ELF-1 (cell line): ENCODE data around the gene ELMOD1.

Experiments
- DNase-seq: peaks from one replicate; pipeline ENCODE4 v3.0.0-alpha.2; 2016; ENCODE audit warnings: low read depth, low spot score

Gene ELMOD1

DNA sequence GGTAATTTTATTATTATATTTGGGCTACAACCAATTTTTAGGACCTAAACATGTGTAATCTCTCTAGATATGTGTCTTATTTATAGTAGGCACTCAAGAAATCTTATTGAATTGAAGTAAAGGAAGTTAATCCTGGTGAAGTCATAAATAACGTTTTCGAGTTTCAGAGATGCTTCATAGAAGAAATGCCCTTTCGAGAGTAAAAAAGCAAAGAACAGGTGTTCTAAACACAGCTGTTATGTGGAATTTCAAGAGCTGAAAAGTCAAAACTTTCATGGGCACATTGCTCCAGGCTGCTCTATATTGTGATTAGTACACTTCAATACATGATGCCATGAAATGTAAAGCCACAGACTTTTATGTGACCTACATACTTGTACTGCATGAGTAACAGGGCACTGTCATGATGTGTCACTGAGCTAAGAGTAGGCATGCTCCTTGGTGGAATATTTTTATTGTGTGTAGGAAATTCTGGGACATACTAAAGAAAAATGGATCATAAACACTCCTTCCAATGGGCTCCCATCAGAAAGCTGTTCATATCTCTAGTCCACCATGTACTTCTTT, 7.2 kb upstream of the ELMOD1 start:
- no peak for DNase-seq

DNA sequence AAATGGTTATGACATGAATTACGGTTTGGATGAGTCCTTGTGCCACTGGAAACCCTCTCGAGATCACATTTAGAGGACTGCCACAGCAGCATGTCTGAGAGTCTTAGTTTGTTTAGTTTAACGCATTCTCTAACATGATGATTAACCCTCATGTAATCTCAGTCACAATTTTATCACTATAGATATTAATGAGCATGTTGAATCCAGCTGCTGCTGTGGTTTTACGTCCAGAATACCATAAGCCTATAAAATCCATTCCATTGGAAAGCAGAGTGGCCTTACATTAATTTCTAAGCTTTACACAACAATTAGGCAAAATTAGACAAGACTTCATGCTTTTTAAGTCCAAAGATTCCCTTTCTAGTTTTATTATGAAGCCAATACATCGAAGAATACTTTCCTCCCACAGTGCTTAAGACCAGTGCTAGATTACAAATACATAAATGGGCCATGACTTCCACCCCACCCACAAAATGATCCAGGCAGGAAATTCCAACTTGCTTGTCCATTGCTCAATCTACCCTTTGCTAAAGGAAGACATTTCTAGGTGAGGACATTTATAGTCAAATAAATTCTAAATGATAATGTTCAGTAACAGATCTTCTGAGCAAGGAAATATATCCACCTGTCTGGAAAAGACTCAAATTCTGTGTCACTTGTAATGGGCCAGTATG, 3.5 kb upstream of the ELMOD1 start:
- no peak for DNase-seq

- DNase-seq, result peak; percentile 49
Observed at GRCh38 chr11:107591378-107592230, 657 bp downstream of the ELMOD1 start.

DNA sequence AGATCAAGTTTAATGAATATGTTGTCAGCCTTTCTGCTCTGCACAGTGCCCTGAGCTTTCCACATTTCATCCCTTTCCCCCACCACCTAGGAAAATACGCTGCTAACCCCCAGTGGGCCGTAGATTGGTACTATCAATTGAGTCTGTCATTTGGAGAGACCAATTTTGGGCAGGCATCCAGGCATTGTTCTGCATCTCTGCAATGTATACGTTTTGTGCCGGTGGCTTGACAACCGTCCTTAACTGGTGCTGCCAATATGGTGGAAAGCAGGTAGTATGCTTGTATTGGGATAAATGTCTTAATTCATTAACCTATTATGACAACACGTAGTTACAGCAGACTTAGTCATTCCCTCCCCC, 1.3 kb downstream of the ELMOD1 start:
- no peak for DNase-seq

DNA sequence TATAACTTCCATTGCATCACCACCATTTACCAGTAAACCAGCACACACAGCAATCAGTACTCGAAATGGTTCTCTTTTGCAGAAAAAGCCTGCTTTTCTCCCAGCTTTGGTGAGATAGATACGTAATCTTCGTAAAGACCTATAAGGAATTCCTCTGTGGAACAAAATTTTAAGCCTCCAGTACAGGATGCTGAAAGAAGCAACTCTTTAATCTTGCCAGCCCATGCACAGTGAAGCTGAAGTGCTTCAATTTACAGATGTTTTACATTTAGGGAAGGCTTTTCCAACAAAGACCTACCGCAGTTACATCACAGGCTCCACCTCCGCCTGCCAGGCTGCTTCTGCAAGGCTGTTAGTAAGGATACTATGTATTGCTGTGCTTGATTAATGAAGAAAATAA, 1.9 kb downstream of the ELMOD1 start:
- DNase-seq, result peak; percentile 9

GRCh38 chr11:107593951-107594350, 3.0 kb downstream of the ELMOD1 start:
- peak; percentile 28 for DNase-seq

- DNase-seq, result no peak
Observed at GRCh38 chr11:107594736-107595135, 3.8 kb downstream of the ELMOD1 start.

- peak; percentile 40 for DNase-seq
Observed at GRCh38 chr11:107598225-107599139, 7.5 kb downstream of the ELMOD1 start.

DNA sequence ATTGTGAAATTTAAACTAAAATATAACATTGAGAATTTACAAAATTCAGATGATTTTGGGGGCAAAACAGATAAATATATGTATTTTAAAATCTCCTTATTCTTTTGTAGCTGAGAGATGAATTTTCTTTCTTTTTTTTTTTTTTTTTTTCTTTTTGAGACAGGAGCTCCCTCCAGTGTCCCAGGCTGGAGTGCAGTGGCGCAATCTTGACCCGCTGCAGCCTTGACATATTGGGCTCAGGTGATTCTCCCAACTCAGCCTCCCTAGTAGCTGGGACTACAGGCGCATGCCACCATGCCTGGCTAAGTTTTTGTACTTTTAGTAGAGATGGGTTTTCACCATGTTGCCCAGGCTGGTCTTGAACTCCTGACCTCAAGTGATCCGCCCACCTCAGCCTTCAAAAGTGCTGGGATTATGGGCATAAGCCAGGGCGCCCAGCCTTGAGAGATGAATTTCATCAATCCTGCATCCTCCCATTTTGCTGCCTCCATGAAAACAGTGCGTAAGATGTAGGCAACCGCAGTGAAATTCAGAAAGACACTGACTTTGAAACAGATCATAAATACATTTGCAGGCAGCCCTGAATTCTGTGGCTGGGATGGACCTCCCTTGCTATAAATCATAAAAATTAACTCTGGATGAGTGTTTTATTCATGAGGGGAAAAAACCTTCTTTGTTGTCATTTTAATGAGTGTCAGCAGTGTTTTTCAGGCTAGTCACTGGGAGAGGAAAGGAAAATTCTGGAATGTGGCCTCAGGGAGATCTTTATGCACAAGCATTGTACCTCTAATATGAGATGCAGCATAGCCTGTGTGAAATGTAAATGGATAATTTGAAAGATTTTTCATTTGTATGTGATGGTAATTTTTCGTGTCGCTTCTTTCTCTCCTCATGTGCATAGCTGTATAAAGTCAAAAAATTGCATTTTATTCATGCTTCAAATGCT, 14.4 kb downstream of the ELMOD1 start:
- peak; percentile 8 for DNase-seq

DNA sequence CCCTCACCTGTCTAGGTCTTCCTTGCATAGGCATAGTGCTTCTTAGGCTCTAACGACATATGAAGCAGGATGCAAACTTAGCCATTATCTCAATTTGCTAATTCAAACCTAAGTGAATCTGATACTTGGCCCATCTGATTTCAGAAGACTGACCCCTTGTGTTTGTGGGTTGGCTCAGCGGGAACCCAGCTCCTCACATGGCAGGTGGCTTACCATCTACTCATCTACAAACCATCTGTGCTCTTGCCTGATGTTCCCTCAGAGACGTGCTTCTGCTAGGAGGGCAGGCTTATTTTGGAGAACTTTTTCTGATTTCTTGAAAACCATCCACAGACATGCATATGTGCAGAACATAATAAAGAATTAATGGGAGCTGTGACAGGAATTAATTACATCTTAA, 15.2 kb downstream of the ELMOD1 start:
- peak; percentile 8 for DNase-seq

GRCh38 chr11:107608809-107609208, 17.9 kb downstream of the ELMOD1 start:
- DNase-seq, result no peak

DNA sequence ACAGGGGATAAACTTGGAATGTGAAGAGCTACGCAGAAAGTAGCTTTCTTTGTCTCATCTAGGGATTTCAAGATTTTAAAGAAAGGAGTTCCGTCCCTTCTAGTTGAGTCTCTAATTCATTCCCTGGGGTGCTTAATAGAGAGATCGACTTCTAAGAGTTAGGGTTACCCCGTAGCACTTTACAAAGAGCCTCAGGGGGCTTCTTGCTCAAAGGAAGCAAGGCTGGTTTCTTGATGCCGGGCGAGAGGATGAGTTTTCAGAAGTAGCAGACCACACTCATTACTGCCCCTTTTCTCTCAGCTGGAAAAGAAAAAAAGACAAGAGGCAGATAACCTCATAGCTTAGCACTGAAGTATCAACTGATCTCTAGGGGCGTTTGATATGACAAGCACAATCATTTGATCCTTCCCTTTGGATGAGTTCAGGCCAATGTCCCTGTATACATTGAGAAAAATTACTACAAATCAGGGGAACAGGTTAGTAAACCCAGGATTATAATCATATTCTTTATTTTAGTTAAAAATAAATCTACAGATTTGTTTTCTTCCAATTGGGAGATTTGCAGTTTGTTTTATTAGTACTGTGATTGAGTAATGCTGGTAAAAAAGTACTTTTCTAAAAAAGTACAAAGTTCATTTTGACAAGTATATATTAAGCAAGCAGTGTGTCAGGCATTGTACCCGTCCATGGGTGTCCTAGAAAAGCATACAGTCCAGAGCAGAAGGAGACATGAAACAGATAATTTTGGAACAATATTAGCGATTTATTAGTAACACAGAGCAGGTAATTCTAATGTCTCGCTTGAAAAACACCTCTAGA, 18.7 kb downstream of the ELMOD1 start:
- DNase-seq, result peak; percentile 72

DNA sequence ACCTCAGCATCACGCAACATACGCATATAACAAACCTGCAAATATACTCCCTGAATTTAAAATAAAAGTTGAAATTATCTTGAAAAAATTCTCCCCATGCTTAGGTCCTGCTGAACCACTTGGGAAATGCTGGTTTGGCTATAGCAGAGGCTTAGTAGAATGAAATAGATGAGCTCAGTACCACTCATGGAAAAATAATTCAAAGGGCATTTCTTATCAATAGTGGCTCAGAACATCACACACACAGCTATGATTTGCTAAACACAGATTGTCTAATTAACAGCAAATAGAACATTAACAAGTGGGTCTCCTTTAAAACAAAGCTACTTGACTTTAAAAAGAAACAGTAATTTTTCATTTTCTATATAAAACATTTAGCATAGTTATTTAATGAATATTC, 21.5 kb downstream of the ELMOD1 start:
- no peak for DNase-seq

DNA sequence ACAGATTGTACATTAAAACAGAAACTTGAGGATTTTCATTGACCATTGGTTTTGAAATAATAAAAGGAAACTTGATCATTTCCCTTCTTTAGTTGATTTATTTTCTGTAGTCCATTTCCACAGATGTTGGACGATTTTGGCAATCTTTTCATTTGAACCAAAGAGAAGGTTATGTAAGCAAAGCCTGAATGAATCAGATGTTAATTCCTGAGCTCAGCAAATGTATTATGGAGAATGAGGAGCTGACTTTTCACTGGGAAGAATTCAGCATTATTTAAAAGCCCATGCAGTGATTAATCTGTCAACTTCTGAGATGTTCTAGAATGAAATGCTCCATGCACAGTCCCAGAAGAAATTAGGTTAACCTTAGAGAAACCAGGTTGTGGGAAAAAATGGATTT, 29.0 kb downstream of the ELMOD1 start:
- no peak for DNase-seq

GRCh38 chr11:107621081-107621480, 30.1 kb downstream of the ELMOD1 start:
- DNase-seq, result no peak

DNA sequence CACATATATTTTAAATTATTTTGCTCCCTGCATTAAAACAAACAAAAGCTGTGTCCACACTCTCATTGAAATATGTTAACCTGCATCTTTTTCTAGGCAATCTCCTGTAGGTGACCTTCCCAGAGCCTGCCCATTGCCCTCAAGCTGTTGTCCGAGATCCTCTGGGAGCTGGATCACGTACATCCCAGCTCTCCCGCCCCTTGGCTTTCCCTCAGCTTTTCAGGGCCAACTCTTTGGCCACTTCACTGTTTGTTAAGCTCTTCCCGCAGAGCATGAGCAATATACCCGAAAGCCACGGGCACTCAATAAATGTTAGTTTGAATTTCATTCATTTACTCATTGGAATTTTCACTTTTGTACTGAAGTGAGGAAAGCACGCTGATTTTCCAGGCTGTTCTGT, 32.2 kb downstream of the ELMOD1 start:
- no peak for DNase-seq

DNA sequence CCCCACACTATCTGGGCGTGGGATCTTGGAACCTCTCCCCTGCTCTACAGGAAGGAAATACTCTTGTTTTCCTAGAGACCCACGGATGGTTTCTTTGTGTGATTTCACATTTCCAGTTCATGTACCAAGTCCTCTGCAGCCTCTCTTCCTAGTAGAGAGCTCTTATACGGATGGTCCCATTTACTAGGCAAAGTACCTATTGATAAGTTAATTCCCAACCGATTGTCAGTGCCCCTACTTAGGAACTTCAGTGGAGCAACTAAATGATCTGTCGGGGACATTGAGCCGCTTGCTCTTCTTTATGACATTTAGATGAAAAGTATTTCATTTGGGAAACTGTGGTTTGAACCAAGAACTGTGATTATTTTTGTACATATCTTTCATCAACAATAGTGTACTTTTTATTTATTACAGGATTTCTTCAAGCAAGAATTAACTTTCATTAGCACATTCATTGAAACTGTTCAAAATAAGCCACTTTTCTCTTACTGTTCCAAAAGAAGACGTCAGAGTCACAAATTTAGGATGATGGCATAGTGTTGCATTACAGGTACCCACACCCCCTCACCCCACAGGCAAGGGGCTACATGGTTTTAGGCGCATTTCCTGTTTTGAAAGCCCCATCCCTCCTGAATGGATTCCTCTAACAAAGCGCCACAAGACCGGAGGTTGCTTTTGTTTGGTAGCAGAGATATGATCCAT, 34.2 kb downstream of the ELMOD1 start:
- no peak for DNase-seq

DNA sequence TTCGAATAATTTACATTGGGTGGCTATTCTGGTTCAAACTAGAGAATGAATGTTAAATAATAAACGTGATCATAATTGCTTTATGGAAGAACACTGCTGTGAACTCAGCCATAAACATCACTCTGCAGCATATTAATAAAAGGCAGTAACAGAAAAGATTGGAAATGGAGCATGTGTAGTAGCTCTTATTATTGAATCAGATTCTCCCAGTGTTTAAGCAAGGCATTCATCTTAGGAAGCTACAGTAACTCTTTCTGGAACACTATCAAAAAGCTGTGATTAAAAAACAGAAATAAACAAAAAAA, 34.7 kb downstream of the ELMOD1 start:
- DNase-seq, result no peak

DNA sequence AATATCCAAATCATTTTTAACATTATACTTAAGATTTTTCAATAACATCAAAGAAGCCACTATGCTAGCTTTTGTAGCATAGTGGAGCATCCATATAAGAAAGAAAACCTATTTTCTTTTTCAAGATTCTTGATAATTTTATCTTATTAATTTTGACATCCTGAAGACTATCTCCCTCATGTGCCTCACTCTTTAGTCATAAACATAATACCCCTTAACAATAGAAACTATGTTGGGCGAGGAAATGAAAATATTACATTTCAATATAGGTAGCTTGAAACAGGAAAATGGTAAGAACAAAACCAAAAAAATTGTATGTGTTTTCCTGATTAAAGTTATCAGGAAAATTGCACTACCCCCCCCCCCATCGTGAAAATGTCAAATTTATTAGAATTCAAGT, 40.1 kb downstream of the ELMOD1 start:
- DNase-seq, result no peak
